ENCODE data around the gene FLOT1. TPM values are rescaled to one million over a fixed set of nuclear protein-coding genes. Genes with fewer than 3 reads are reported as not detected.
"Not testable (repeated sequence)": the region's sequence is repeated elsewhere in the genome, so short reads cannot be mapped to it uniquely, and the experiment has no call there.

Gene FLOT1
- polyA plus RNA-seq, 1 donor: 94.5 TPM

DNA sequence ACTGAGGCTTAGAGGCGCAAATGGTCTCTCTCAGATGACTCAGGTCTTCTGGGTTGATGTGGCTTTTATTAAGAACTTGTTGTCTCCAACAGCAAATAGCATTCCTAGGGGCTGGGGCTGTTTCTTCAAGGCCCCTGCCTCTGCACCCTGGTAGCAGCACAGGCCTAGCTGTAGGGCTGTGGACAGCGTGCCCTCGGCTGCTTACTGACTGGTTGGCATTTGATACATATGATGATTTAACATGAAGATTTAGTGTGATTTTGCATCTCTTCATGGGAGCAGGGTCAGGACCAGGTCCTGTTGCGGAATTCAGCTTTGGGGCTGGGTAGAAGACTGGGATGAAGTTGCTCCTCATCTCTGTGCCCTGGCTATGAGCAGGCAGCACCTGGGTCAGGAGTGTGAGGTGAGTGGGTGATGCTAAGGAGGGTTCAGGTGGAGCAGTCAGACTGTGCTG is 26.2 kb upstream of the FLOT1 start:
- Histone ChIP-seq H3K27me3 (ENCODE audit: control insufficient read depth, insufficient read depth, low read length) (no peaks in the 10 kb centered on the region), H3K4me3 (ENCODE audit: low read length) (no peak overlapping the region), H3K27ac (ENCODE audit: low read length) (peak overlapping the region; percentile 83), H3K9me3 (ENCODE audit: control insufficient read depth, low read depth, low read length) (no peaks in the 10 kb centered on the region), H3K4me1 (ENCODE audit: control insufficient read depth, insufficient read depth, low read length) (peaks cover 26% of the 10 kb centered on the region), H3K36me3 (ENCODE audit: control insufficient read depth, insufficient read depth, low read length) (no peaks in the 10 kb centered on the region)
- DNase-seq: no peak
- WGBS (ENCODE audit: insufficient coverage, low lambda C conversion rate): no CpG with 5 or more reads among the region's 4 CpGs

- Histone ChIP-seq H3K4me1 (ENCODE audit: control insufficient read depth, insufficient read depth, low read length) (peaks cover 33% of the 10 kb centered on the region), H3K4me3 (ENCODE audit: low read length) (no peak overlapping the region), H3K9me3 (ENCODE audit: control insufficient read depth, low read depth, low read length) (peaks cover 2% of the 10 kb centered on the region), H3K27me3 (ENCODE audit: control insufficient read depth, insufficient read depth, low read length) (no peaks in the 10 kb centered on the region), H3K27ac (ENCODE audit: low read length) (no peak overlapping the region), H3K36me3 (ENCODE audit: control insufficient read depth, insufficient read depth, low read length) (no peaks in the 10 kb centered on the region)
- no CpG with 5 or more reads among the region's 1 CpG for WGBS (ENCODE audit: insufficient coverage, low lambda C conversion rate)
- DNase-seq: no peak
Observed at GRCh38 chr6:30767944-30768301, 25.4 kb upstream of the FLOT1 start.

DNA sequence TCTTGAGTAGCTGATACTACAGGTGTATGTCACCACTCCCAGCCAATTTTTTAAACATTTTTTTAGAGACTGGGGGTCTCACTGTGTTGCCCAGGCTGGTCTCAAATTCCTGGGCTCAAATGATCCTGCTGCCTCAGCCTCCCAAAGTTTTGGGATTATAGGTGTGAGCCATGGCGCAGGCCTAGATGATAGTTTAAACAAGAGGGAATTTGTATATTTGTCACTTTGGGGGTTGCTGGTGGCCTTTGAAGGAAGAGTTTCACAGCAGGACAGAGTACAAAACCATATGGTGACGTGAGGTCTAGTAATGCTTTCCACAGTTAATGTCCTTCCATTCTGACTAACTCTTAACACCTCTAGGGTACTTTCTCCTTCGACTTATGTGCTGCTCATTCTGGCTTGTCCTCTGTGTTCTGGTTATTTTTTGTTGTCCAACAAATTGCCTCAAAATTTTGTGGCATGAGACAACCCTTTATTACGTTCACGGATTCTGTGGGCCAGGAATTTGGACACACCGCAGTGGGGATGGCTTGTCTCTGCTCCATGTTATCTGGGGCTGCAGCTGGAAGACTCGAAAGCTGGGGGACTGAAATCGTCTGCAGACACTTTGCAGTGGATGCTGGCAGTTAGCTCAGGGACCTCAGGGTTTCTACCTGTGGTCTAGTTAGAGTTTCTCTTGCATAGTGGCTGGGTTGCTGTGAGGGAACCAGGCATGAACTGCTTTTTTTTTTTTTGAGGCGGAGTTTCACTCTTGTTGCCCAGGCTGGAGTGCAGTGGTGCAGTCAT is 24.9 kb upstream of the FLOT1 start:
- Histone ChIP-seq H3K27me3 (ENCODE audit: control insufficient read depth, insufficient read depth, low read length) (no peaks in the 10 kb centered on the region), H3K9me3 (ENCODE audit: control insufficient read depth, low read depth, low read length) (peaks cover 2% of the 10 kb centered on the region), H3K4me1 (ENCODE audit: control insufficient read depth, insufficient read depth, low read length) (peaks cover 33% of the 10 kb centered on the region), H3K27ac (ENCODE audit: low read length) (no peak overlapping the region), H3K4me3 (ENCODE audit: low read length) (no peak overlapping the region), H3K36me3 (ENCODE audit: control insufficient read depth, insufficient read depth, low read length) (no peaks in the 10 kb centered on the region)
- no peak for DNase-seq
- WGBS (ENCODE audit: insufficient coverage, low lambda C conversion rate): no CpG with 5 or more reads among the region's 9 CpGs

GRCh38 chr6:30766461-30767157 is 24.1 kb upstream of the FLOT1 start:
- WGBS (ENCODE audit: insufficient coverage, low lambda C conversion rate): 100% methylated on average over 3 of the region's 6 CpGs
- Histone ChIP-seq H3K36me3 (ENCODE audit: control insufficient read depth, insufficient read depth, low read length) (no peaks in the 10 kb centered on the region), H3K9me3 (ENCODE audit: control insufficient read depth, low read depth, low read length) (peaks cover 2% of the 10 kb centered on the region), H3K4me3 (ENCODE audit: low read length) (no peak overlapping the region), H3K4me1 (ENCODE audit: control insufficient read depth, insufficient read depth, low read length) (peaks cover 33% of the 10 kb centered on the region), H3K27ac (ENCODE audit: low read length) (no peak overlapping the region), H3K27me3 (ENCODE audit: control insufficient read depth, insufficient read depth, low read length) (no peaks in the 10 kb centered on the region)
- no peak for DNase-seq

- DNase-seq; H3K27ac ChIP-seq (ENCODE audit: low read length); H3K36me3 ChIP-seq (ENCODE audit: control insufficient read depth, insufficient read depth, low read length); H3K4me3 ChIP-seq (ENCODE audit: low read length); H3K9me3 ChIP-seq (ENCODE audit: control insufficient read depth, low read depth, low read length); H3K27me3 ChIP-seq (ENCODE audit: control insufficient read depth, insufficient read depth, low read length): not testable (repeated sequence)
- no CpG with 5 or more reads among the region's 1 CpG for WGBS (ENCODE audit: insufficient coverage, low lambda C conversion rate)
- peaks cover 33% of the 10 kb centered on the region for H3K4me1 ChIP-seq (ENCODE audit: control insufficient read depth, insufficient read depth, low read length)
Observed at GRCh38 chr6:30765495-30765894, 23.0 kb upstream of the FLOT1 start.

- H3K27ac ChIP-seq (ENCODE audit: low read length): peak overlapping the region; percentile 85
- not testable (repeated sequence) for H3K36me3 ChIP-seq (ENCODE audit: control insufficient read depth, insufficient read depth, low read length); H3K4me3 ChIP-seq (ENCODE audit: low read length); H3K9me3 ChIP-seq (ENCODE audit: control insufficient read depth, low read depth, low read length); H3K27me3 ChIP-seq (ENCODE audit: control insufficient read depth, insufficient read depth, low read length); DNase-seq
- no CpG with 5 or more reads among the region's 13 CpGs for WGBS (ENCODE audit: insufficient coverage, low lambda C conversion rate)
- H3K4me1 ChIP-seq (ENCODE audit: control insufficient read depth, insufficient read depth, low read length): peaks cover 26% of the 10 kb centered on the region
Observed at GRCh38 chr6:30764490-30765043, 22.1 kb upstream of the FLOT1 start.

DNA sequence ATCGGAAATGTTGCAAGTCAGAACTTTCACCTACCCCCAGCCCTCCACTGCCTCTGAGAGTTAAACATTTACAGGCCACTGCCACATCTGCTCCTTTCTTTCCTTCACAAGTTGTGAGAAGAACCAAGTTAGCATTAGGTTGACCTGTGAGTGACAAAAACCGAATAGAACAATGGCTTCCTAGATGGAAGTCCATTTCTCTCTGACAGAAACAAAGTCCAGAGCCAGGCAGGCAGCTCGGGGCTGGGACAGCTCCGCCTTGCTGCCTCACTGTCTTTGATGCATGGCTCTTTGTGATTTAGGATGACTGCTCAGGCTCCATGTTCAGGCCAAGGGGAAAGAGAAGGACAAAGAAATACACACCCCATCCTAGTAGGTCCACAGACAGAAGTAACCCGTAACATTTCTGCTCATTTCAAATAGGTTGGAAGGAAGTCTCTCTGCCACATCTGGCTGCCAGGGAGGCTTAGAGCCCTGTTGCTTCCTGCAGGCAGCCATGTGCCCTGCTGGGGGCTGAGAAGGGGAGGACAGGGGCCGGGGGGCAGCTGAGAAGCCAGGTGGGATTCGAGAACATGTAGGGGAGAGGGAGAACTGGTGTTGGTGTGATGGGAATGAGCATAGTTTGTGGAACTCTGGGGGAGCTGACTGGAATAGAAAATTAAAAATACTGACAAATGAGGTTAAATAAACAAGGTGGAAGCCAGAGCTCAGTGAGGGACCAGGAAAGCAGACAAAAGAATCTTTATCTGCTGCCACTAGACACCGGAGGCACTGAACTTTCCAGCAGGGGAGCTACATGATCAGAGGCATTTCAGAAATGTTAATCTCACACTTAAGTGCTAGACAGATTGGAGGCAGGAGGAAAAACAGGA is 21.4 kb upstream of the FLOT1 start:
- Histone ChIP-seq H3K4me1 (ENCODE audit: control insufficient read depth, insufficient read depth, low read length) (peaks cover 20% of the 10 kb centered on the region), H3K9me3 (ENCODE audit: control insufficient read depth, low read depth, low read length) (peaks cover 2% of the 10 kb centered on the region), H3K27me3 (ENCODE audit: control insufficient read depth, insufficient read depth, low read length) (no peaks in the 10 kb centered on the region), H3K27ac (ENCODE audit: low read length) (peak overlapping the region; percentile 85), H3K36me3 (ENCODE audit: control insufficient read depth, insufficient read depth, low read length) (no peaks in the 10 kb centered on the region), H3K4me3 (ENCODE audit: low read length) (no peak overlapping the region)
- DNase-seq: peak in 1 of 2 donors; percentile 85
- WGBS (ENCODE audit: insufficient coverage, low lambda C conversion rate): 14% methylated on average over 2 of the region's 8 CpGs

GRCh38 chr6:30763155-30763617 is 20.7 kb upstream of the FLOT1 start:
- no peak overlapping the region for H3K4me3 ChIP-seq (ENCODE audit: low read length)
- WGBS (ENCODE audit: insufficient coverage, low lambda C conversion rate): 71% methylated on average over 1 of the region's 1 CpG
- H3K4me1 ChIP-seq (ENCODE audit: control insufficient read depth, insufficient read depth, low read length): peaks cover 17% of the 10 kb centered on the region
- H3K27me3 ChIP-seq (ENCODE audit: control insufficient read depth, insufficient read depth, low read length): no peaks in the 10 kb centered on the region
- H3K36me3 ChIP-seq (ENCODE audit: control insufficient read depth, insufficient read depth, low read length): no peaks in the 10 kb centered on the region
- peak overlapping the region; percentile 85 for H3K27ac ChIP-seq (ENCODE audit: low read length)
- no peak for DNase-seq
- peaks cover 2% of the 10 kb centered on the region for H3K9me3 ChIP-seq (ENCODE audit: control insufficient read depth, low read depth, low read length)

DNA sequence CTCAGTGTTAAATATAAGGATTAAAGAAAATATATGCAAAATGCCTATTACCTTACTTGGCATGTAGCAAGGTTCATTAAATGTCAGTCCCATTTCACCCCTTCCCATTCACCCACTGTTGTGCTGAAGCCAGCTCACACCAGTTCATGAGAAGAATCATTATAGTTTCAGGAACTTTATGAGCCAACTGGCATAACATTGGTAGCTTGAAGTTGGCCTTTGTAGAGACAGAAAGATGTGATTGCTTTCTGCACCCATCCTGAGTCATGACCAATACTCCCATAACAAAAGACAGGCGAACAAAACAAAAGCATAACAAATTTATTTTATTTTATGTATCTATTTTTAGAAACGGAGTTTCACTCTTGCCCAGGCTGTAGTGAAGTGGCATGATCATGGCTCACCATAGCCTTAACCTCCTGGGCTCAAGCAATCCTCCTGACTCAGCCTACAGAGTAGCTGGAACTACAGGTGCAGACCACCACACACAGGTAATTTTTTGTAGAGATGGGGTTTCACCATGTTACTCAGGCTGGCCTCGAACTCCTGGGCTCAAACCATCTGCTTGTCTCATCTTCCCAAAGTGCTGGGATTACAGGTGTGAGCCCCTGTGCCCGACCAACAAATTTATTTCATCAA is 19.4 kb upstream of the FLOT1 start:
- no peaks in the 10 kb centered on the region for H3K27me3 ChIP-seq (ENCODE audit: control insufficient read depth, insufficient read depth, low read length)
- H3K36me3 ChIP-seq (ENCODE audit: control insufficient read depth, insufficient read depth, low read length): no peaks in the 10 kb centered on the region
- H3K27ac ChIP-seq (ENCODE audit: low read length): no peak overlapping the region
- WGBS (ENCODE audit: insufficient coverage, low lambda C conversion rate): 100% methylated on average over 1 of the region's 4 CpGs
- peaks cover 17% of the 10 kb centered on the region for H3K4me1 ChIP-seq (ENCODE audit: control insufficient read depth, insufficient read depth, low read length)
- no peak for DNase-seq
- no peak overlapping the region for H3K4me3 ChIP-seq (ENCODE audit: low read length)
- peaks cover 2% of the 10 kb centered on the region for H3K9me3 ChIP-seq (ENCODE audit: control insufficient read depth, low read depth, low read length)
